Measurements from ENCODE around the gene ATP6V1E1. TPM values are rescaled to one million over a fixed set of nuclear protein-coding genes. Genes with fewer than 3 reads are reported as not detected.

The ATP6V1E1 gene
- total RNA-seq, 4 donors from 2014 or later: 159 to 181 (median 165) TPM

DNA sequence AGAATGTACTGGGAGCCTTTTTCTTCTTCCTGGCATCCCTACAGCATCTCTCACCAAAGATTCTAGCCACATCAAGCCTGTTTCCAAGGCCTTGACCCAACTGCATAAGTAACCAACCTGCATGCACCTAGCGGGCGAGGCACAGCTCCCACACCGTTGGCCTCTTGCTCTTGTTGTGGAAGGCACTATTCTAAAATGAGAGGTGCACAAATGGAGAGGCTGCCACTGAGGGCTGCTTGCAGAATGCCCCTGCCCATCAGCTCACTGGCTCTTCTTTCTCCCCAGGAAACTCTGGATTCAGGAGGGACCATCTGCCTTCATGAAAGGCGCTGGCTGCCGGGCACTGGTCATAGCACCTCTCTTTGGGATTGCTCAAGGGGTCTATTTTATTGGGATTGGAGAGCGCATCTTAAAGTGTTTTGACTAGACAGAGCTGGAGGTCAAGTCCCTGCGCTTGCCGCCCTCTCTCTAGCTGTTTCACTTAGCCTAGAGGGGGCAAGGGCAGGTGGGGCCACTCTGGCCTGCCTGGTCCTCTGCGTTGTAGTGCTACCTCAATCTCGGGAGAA, 38.7 kb downstream of the ATP6V1E1 start:
- TF ChIP-seq, protein P1, sequence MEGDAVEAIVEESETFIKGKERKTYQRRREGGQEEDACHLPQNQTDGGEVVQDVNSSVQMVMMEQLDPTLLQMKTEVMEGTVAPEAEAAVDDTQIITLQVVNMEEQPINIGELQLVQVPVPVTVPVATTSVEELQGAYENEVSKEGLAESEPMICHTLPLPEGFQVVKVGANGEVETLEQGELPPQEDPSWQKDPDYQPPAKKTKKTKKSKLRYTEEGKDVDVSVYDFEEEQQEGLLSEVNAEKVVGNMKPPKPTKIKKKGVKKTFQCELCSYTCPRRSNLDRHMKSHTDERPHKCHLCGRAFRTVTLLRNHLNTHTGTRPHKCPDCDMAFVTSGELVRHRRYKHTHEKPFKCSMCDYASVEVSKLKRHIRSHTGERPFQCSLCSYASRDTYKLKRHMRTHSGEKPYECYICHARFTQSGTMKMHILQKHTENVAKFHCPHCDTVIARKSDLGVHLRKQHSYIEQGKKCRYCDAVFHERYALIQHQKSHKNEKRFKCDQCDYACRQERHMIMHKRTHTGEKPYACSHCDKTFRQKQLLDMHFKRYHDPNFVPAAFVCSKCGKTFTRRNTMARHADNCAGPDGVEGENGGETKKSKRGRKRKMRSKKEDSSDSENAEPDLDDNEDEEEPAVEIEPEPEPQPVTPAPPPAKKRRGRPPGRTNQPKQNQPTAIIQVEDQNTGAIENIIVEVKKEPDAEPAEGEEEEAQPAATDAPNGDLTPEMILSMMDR (IDR thresholded peaks at IDR 0.05; ENCODE audit: low read depth): no peak

DNA sequence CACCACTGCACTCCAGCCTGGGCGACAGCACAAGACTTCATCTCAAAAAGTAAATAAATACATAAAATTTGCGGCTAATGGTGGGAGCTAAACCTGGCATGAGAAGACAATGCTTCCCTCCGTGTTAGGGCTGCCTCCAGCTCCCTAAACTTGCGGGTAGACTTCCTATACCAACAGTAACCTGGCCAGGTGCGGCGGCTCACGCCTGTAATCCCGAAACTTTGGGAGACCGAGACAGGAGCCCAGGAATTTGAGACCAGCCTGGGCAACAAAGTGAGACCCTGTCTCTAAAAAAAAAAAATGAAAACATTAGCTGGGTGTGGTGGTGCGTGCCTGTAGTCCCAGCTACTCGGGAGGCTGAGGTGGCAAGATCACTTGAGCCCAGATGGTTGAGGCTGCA, 39.9 kb downstream of the ATP6V1E1 start:
- TF ChIP-seq, protein P1 (IDR thresholded peaks at IDR 0.05; ENCODE audit: low read depth): no peak

DNA sequence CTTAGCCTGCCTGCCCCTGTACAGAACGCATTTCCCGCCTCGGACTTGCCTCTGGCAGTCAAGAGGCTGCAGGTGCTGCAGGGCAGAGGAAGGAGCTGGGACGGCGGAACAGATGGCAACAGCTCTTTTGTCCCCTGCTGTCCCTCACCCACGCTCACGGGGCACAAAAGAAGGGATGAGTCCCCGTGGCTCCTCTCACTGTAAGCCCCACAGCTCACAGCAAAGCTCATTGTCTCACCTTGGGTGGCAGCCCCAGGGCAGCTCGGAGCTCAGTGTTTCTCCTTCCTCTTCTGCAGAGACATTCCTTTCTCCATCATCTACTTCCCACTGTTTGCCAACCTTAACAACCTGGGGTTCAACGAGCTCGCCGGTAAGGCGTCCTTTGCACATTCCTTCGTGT, 40.9 kb downstream of the ATP6V1E1 start:
- TF ChIP-seq, protein P1 (IDR thresholded peaks at IDR 0.05; ENCODE audit: low read depth): no peak

DNA sequence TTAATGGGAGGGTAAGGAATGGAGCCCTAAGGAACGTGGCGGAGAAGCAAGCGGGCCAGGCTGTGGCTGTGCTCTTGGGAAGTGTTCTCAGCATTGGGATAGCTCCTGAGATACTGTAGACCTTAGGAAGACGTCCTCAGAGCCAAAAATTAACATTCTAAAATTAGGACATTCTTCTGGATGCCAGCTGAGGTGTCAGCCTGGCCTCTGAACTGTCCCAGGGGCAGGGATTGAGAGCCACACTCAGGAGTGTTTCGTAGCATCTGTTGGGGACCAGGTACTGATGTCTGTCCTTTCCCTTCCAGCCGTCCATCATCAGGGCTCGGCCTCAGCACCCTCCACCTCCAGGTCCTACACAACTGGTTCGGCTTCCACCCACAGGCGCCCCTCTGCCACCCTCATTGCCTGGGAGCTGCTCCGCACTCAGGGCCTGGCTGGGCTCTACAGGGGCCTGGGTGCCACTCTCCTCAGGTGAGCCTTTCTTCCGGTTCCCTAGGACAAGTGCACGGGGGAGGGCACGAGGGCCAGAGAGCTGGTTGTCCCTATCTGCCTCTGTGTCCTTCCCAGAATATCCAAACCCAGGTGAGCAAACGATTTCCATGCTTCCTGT, 41.6 kb downstream of the ATP6V1E1 start:
- TF ChIP-seq, protein P1 (IDR thresholded peaks at IDR 0.05; ENCODE audit: low read depth): no peak

DNA sequence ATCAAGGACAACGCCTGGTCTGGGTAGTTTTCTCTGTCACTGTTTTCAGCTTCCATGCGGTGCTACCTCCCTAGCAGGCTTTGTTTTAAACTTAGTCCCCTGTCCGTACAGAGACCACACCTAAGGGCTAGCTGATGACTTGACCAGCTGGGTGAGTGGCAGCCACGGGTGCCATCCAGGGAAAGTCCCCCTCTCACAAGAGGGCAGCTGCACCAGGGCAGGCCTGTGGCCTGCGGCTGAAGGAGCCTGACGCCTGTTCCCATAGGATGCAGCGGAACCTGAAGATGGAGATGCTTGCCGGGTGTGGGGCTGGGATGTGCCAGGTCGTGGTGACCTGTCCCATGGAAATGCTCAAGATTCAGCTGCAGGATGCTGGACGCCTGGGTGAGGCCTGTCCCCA, 45.4 kb downstream of the ATP6V1E1 start:
- TF ChIP-seq, protein P1 (IDR thresholded peaks at IDR 0.05; ENCODE audit: low read depth): no peak

DNA sequence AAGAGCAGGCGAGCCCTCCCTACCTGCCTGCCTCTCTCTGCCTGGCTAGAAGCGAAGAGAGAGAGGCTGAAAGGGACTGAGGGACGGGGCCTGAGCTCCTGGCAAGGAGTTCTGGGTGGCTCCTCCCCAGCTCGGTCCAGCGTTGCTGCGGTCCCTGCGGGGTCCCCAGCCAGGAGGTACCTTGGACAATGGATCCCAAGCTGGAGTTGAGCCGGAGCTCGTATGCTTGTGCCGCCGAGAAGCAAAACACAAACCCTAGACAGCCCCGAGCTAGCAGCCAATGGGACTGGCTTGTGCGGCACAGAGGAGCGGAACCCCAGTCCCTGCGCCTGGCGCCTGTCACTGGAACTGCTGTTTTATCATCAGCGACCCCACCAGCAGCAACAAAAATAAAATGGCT, 46.9 kb downstream of the ATP6V1E1 start:
- TF ChIP-seq, protein P1 (IDR thresholded peaks at IDR 0.05; ENCODE audit: low read depth): no peak

DNA sequence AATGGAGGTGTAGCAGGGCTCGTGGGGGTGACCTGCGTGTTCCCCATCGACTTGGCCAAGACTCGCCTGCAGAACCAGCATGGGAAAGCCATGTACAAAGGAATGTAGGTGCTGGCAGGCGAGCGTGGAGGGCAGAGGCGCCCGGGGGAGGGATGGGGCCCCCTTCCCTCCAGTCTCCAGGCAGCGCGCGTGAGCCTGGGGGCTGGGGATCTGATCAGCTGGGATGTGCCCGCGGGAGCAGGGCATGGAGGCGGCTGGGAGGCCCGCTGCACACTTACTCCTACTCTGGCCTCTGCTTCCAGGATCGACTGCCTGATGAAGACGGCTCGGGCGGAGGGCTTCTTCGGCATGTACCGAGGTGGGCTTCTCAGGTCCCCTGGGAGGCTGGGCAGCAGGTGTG, 47.5 kb downstream of the ATP6V1E1 start:
- TF ChIP-seq, protein P1 (IDR thresholded peaks at IDR 0.05; ENCODE audit: low read depth): no peak
